ENCODE measurements around the gene PUM2. TPM values are rescaled to one million over a fixed set of nuclear protein-coding genes. Genes with fewer than 3 reads are reported as not detected.
"Not testable (repeated sequence)": the region's sequence is repeated elsewhere in the genome, so short reads cannot be mapped to it uniquely, and the experiment has no call there.

PUM2 gene
- total and polyA plus RNA-seq, 12 donors, result 12.4 to 79.1 (median 67.6) TPM

DNA sequence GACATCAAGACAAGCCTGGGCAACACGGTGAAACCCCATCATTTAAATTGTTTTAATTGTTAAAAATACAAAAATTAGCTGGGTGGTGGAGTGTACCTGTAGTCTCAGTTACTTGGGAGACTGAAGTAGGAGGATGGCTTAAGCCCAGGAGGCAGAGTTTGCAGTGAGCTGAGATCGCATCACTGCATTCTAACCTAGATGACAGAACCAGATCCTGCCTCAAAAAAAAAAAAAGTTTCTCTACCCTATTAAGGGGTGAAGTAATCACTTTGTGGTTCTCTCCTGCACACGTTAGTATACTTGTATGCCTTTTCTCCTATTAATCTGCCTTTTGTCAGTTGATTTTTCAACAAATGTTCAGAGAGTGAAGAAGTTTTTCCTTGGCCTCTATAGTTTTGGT lies 18.1 kb upstream of the PUM2 start:
- H3K27me3 ChIP-seq, result peaks cover 0 to 22% (median 11%) of the 10 kb centered on the region in 7 donors
- H3K27ac ChIP-seq, result no peak overlapping the region
- no peak overlapping the region for H3K4me3 ChIP-seq
- peaks cover 0 to 5% (median 0%) of the 10 kb centered on the region in 11 donors for H3K9me3 ChIP-seq
- intact Hi-C loops (cut with DNase I), result no loop called here
- peaks cover 0 to 17% (median 0%) of the 10 kb centered on the region in 9 donors for H3K4me1 ChIP-seq
- DNase-seq (no peak), ATAC-seq (no peak)
- H3K36me3 ChIP-seq, result no peaks in the 10 kb centered on the region
- 73 to 76% methylated on average over 3 of the region's 3 CpGs for WGBS, 2 donors
- TF ChIP-seq, protein P1, sequence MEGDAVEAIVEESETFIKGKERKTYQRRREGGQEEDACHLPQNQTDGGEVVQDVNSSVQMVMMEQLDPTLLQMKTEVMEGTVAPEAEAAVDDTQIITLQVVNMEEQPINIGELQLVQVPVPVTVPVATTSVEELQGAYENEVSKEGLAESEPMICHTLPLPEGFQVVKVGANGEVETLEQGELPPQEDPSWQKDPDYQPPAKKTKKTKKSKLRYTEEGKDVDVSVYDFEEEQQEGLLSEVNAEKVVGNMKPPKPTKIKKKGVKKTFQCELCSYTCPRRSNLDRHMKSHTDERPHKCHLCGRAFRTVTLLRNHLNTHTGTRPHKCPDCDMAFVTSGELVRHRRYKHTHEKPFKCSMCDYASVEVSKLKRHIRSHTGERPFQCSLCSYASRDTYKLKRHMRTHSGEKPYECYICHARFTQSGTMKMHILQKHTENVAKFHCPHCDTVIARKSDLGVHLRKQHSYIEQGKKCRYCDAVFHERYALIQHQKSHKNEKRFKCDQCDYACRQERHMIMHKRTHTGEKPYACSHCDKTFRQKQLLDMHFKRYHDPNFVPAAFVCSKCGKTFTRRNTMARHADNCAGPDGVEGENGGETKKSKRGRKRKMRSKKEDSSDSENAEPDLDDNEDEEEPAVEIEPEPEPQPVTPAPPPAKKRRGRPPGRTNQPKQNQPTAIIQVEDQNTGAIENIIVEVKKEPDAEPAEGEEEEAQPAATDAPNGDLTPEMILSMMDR (IDR thresholded peaks at IDR 0.05), result no peak

DNA sequence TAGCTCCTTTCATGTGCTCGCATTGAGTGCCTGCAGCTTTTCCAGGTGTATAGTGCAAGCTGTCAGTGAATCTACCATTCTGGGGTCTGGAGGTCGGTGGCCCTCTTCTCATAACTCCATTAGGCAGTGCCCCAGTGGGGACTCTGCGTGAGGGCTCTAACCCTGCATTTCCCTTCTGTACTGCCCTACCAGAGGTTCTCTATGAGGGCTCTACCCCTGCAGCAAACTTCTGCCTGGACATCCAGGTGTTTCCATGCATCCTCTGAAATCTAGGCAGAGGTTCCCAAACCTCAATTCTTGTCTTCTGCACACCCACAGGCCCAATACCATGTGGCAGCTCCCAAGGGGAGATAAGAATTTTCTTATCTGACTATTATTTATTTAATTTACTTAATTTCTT lies 17.3 kb upstream of the PUM2 start:
- ATAC-seq; H3K27ac ChIP-seq; H3K36me3 ChIP-seq; intact Hi-C loops (cut with DNase I); H3K9me3 ChIP-seq; DNase-seq; H3K4me3 ChIP-seq: not testable (repeated sequence)
- 79 to 91% methylated on average over 3 of the region's 3 CpGs for WGBS, 2 donors
- H3K4me1 ChIP-seq, result peaks cover 0 to 17% (median 0%) of the 10 kb centered on the region in 9 donors
- H3K27me3 ChIP-seq, result peaks cover 0 to 22% (median 11%) of the 10 kb centered on the region in 7 donors

DNA sequence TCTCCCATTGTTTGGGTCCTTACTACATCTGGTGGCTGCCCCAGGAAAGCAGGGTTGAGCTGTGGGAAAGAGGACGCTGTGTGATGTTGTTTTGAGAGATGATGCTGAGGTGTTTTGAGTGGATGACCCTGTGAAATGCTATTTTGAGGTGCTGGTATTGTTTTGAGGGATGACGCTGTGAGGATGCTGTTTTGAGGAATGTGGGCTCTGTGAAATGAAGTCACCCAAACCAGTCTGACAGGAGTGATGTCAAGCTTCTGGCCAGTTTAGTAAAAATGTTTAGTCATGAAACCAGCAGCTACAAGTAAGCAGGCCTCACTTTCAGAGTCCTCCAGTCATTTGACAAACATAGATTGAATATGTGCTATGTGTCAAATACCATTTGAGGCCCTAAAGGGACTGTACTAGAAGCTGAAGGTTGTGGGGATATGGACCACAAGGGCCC lies 16.1 kb upstream of the PUM2 start:
- Histone ChIP-seq H3K27me3 (peaks cover 0 to 17% (median 8%) of the 10 kb centered on the region in 7 donors), H3K4me1 (peaks cover 0 to 17% (median 0%) of the 10 kb centered on the region in 9 donors), H3K4me3 (no peak overlapping the region), H3K9me3 (peaks cover 0 to 5% (median 0%) of the 10 kb centered on the region in 11 donors), H3K27ac (no peak overlapping the region), H3K36me3 (no peaks in the 10 kb centered on the region)
- TF ChIP-seq, protein P1 (IDR thresholded peaks at IDR 0.05), result no peak
- intact Hi-C loops (cut with DNase I), result no loop called here
- ATAC-seq (no peak), DNase-seq (no peak)
- 79 to 81% methylated on average over 2 of the region's 2 CpGs for WGBS, 2 donors

DNA sequence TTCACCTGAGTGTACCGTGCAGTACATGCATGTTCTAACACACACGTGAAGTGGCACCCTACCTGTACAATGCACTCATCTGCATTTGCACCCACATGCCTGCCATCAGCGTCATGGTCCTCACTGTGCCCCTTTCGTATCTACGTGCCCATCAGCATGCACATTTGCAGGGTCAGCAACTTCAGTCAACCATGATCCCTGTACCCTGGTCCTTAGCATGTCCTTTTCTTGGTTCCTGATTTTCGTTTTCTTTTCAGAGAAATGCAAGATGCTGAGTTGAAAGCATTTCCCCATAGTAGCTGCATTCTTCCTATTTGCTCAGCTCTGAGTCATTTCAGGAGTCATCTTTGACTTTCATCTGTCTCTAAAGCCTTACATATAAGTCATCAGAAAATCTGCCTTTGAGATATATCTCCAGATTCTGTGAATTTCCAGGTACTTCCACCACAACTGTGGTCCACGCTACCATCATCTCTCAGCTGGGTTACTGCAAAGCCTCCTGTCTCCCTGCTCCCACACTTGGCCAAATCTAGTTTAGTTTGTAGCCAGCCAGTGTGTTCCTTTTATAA lies 14.7 kb upstream of the PUM2 start:
- TF ChIP-seq, protein P1 (IDR thresholded peaks at IDR 0.05), result no peak
- peaks cover 0 to 5% (median 0%) of the 10 kb centered on the region in 11 donors for H3K9me3 ChIP-seq
- no peak overlapping the region for H3K4me3 ChIP-seq
- peaks cover 0 to 19% (median 0%) of the 10 kb centered on the region in 9 donors for H3K4me1 ChIP-seq
- peak overlapping the region in 1 of 10 donors; percentile 63 for H3K27ac ChIP-seq
- H3K36me3 ChIP-seq, result no peaks in the 10 kb centered on the region
- intact Hi-C loops (cut with DNase I), result no loop called here
- H3K27me3 ChIP-seq, result peaks cover 0 to 17% (median 5%) of the 10 kb centered on the region in 7 donors
- 85 to 88% methylated on average over 7 of the region's 7 CpGs for WGBS, 2 donors
- peak in 1 of 8 donors; percentile 19 for ATAC-seq
- no peak for DNase-seq

DNA sequence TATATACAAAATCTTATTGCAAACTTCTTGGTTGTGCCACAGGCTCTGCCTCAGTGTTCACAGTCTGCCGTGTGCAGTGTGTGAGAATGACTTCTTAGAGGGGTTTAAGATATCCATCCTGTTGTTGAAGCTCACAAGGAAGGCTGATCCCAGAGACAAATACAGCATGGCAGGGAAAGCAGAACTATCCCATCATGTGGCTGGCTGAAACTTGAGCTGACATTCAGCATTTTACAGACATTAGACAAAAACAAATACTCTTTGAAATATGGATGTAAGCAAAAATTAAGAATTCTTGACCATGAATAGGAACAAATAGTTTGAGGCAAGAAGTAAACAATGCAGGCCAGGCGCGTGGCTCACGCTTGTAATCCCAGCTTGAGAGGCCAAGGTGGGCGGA lies 12.9 kb upstream of the PUM2 start:
- intact Hi-C loops (cut with DNase I), result no loop called here
- H3K27me3 ChIP-seq, result peaks cover 0 to 17% (median 0%) of the 10 kb centered on the region in 7 donors
- no peaks in the 10 kb centered on the region for H3K36me3 ChIP-seq
- H3K4me1 ChIP-seq, result peaks cover 0 to 20% (median 0%) of the 10 kb centered on the region in 9 donors
- H3K4me3 ChIP-seq, result no peak overlapping the region
- peak overlapping the region in 1 of 10 donors; percentile 70 for H3K27ac ChIP-seq
- no peak for ATAC-seq
- H3K9me3 ChIP-seq, result peaks cover 0 to 5% (median 0%) of the 10 kb centered on the region in 11 donors
- TF ChIP-seq, protein P1 (IDR thresholded peaks at IDR 0.05), result no peak
- WGBS, 2 donors, result 93 to 96% methylated on average over 5 of the region's 5 CpGs
- DNase-seq, result no peak
